ENCODE results near the gene HDAC8. TPM values are rescaled to one million over a fixed set of nuclear protein-coding genes. Genes with fewer than 3 reads are reported as not detected.
A peak's percentile ranks its signal among the peaks of the same experiment; 100 is the strongest.
"Not testable (repeated sequence)": the region's sequence is repeated elsewhere in the genome, so short reads cannot be mapped to it uniquely, and the experiment has no call there.

HDAC8 gene
- total RNA-seq, 1 donor from 2014 or later, result 39.6 TPM

DNA sequence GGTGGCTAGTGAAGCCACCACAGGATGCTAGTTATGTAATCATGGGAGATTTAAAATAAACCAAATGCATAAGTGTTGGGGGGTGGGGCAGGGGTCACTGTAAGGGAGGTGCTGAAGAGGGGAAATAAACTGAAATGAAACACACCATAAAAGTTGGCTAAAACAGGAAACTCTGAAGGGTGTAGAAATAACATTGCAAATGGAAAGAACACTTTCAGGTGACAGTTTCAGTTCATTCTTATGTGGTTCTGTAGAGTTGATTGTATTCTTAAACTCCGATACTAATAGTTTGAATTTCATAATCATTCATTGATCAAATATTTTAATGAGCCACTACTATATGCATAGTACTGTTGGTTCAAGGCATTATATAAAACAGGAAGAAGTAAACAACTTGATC is 80.1 kb downstream of the HDAC8 start:
- peaks cover 41% of the 10 kb centered on the region for H3K36me3 Mint-ChIP-seq (ENCODE audit: low read depth)
- H3K27ac Mint-ChIP-seq, result peak overlapping the region; percentile 15
- intact Hi-C loops (cut with micrococcal nuclease), result no loop called here
- peaks cover 11% of the 10 kb centered on the region for H3K4me1 Mint-ChIP-seq
- ATAC-seq (ENCODE audit: low read depth), result no peak
- ChIA-PET POLR2A (no interaction called here), CTCF (no interaction called here)
- no peak for DNase-seq
- no peak overlapping the region for H3K4me3 Mint-ChIP-seq
- no peaks in the 10 kb centered on the region for H3K27me3 Mint-ChIP-seq
- TF ChIP-seq, protein P1, sequence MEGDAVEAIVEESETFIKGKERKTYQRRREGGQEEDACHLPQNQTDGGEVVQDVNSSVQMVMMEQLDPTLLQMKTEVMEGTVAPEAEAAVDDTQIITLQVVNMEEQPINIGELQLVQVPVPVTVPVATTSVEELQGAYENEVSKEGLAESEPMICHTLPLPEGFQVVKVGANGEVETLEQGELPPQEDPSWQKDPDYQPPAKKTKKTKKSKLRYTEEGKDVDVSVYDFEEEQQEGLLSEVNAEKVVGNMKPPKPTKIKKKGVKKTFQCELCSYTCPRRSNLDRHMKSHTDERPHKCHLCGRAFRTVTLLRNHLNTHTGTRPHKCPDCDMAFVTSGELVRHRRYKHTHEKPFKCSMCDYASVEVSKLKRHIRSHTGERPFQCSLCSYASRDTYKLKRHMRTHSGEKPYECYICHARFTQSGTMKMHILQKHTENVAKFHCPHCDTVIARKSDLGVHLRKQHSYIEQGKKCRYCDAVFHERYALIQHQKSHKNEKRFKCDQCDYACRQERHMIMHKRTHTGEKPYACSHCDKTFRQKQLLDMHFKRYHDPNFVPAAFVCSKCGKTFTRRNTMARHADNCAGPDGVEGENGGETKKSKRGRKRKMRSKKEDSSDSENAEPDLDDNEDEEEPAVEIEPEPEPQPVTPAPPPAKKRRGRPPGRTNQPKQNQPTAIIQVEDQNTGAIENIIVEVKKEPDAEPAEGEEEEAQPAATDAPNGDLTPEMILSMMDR (IDR thresholded peaks at IDR 0.05), result no peak
- no peaks in the 10 kb centered on the region for H3K9me3 Mint-ChIP-seq

DNA sequence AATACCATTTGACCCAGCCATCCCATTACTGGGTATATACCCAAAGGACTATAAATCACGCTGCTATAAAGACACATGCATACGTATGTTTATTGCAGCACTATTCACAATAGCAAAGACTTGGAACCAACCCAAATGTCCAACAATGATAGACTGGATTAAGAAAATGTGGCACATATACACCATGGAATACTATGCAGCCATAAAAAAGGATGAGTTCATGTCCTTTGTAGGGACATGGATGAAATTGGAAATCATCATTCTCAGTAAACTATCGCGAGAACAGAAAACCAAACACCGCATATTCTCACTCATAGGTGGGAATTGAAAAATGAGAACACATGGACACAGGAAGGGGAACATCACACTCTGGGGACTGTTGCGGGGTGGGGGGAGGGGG is 82.4 kb downstream of the HDAC8 start:
- DNase-seq; H3K4me3 Mint-ChIP-seq; POLR2A ChIA-PET; intact Hi-C loops (cut with micrococcal nuclease); H3K27me3 Mint-ChIP-seq; H3K27ac Mint-ChIP-seq; CTCF ChIA-PET; ATAC-seq (ENCODE audit: low read depth); H3K9me3 Mint-ChIP-seq: not testable (repeated sequence)
- peaks cover 47% of the 10 kb centered on the region for H3K36me3 Mint-ChIP-seq (ENCODE audit: low read depth)
- peaks cover 11% of the 10 kb centered on the region for H3K4me1 Mint-ChIP-seq

DNA sequence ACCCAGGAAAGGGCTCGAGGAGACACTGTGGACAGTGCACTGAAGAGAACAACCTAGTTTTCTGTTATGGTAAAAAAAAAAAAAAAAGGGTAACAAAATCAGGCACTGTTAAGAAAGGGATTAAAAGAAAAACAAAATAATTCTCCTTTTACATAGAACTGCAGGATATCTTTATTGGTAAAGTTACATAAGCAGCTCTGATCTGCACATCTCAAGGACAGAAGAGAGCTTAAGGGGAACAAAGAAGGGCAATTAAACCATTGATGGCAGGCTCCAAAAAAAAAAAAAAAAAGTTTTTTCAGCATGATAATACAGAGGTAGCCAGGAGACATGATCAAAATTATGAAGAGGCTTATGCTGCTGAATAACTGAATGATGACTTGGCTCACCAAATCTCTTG is 85.0 kb downstream of the HDAC8 start:
- H3K4me1 Mint-ChIP-seq, result peaks cover 6% of the 10 kb centered on the region
- ChIA-PET POLR2A (no interaction called here), CTCF (no interaction called here)
- intact Hi-C loops (cut with micrococcal nuclease), result no loop called here
- no peaks in the 10 kb centered on the region for H3K27me3 Mint-ChIP-seq
- peaks cover 43% of the 10 kb centered on the region for H3K36me3 Mint-ChIP-seq (ENCODE audit: low read depth)
- H3K9me3 Mint-ChIP-seq, result no peaks in the 10 kb centered on the region
- TF ChIP-seq, protein P1 (IDR thresholded peaks at IDR 0.05), result no peak
- no peak for DNase-seq
- ATAC-seq (ENCODE audit: low read depth), result no peak
- H3K4me3 Mint-ChIP-seq, result no peak overlapping the region
- H3K27ac Mint-ChIP-seq, result no peak overlapping the region

DNA sequence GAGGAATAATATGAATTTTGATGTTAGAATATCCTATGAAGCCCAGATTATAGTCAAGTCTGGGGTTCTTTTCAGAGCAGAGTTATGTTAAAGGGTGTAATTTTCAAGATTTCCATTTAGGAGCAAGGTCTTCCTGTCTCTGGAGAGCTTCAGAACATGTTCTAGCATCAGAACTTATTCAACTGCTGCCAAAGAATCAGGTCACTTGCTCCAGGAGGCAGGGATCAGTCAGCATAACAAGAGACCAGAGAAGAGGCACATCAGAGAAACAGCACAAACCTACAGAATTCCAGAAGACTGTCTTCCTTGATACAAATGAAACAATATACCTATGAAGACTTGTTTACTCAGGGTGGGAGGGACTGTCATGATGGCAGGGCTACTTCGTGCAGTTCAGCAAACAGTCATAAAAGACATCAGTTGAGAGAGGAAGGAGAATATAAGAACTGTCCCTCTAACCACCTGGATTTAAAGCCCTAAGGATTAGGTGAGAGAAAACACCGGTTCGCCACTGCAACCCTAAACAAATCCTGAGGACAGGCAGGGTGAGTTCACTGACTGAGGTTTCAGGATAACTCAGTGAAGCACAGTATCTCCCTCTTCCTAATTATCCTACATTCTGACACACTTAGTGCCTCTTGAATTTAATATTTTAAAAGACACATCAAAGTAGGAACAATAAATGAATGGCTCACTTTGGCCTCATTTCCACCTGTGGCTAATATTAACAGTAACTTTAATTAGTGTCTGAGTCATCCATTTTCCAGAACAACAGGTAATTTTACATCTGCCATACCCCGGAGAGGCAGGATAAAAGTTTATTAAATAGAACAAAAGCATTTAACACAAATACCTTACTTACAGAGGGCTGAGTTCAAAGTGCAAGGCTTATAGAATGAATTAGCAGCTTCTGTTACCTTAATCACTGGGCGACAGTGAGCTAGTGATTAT is 93.0 kb downstream of the HDAC8 start:
- Mint-ChIP-seq H3K36me3 (ENCODE audit: low read depth) (peaks cover 35% of the 10 kb centered on the region), H3K9me3 (no peaks in the 10 kb centered on the region), H3K4me3 (no peak overlapping the region), H3K27ac (no peak overlapping the region), H3K27me3 (no peaks in the 10 kb centered on the region), H3K4me1 (no peaks in the 10 kb centered on the region)
- intact Hi-C loops (cut with micrococcal nuclease), result no loop called here
- ChIA-PET CTCF (no interaction called here), POLR2A (no interaction called here)
- DNase-seq (no peak), ATAC-seq (ENCODE audit: low read depth) (no peak)
- TF ChIP-seq, protein P1 (IDR thresholded peaks at IDR 0.05), result no peak

DNA sequence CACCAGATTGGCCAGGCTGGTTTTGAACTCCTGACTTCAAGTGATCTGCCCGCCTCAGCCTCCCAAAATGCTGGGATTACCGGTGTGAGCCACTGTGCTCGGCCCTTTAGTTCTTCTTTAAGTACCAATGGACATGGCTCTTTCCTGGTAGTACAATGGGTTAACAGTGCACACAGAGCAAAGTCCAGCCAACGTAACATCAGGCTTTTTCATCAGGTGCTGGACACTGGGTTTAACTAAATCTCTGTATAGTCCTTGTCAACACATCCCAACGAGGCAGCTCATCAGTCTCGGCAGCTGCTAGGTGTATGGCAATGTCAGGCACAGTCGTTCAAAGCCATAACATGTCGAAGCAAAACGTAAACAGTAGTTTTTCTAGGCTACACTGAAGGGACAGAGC is 93.8 kb downstream of the HDAC8 start:
- DNase-seq (no peak), ATAC-seq (ENCODE audit: low read depth) (no peak)
- Mint-ChIP-seq H3K4me1 (no peaks in the 10 kb centered on the region), H3K4me3 (no peak overlapping the region), H3K9me3 (no peaks in the 10 kb centered on the region), H3K27ac (no peak overlapping the region), H3K27me3 (no peaks in the 10 kb centered on the region), H3K36me3 (ENCODE audit: low read depth) (peaks cover 34% of the 10 kb centered on the region)
- ChIA-PET POLR2A (no interaction called here), CTCF (no interaction called here)
- TF ChIP-seq, protein P1 (IDR thresholded peaks at IDR 0.05), result no peak
- intact Hi-C loops (cut with micrococcal nuclease), result no loop called here
